GM21786 (cell line): Measurements from ENCODE around the gene IGF2BP1.
"Not testable (repeated sequence)": the region's sequence is repeated elsewhere in the genome, so short reads cannot be mapped to it uniquely, and the experiment has no call there.

ENCODE experiments used
- ATAC-seq: cut with Tn5 transposase; IDR thresholded peaks from one replicate; pipeline ENCODE4 v1.9.1; 2021; ENCODE audit not compliant: unreplicated experiment

IGF2BP1 gene

DNA sequence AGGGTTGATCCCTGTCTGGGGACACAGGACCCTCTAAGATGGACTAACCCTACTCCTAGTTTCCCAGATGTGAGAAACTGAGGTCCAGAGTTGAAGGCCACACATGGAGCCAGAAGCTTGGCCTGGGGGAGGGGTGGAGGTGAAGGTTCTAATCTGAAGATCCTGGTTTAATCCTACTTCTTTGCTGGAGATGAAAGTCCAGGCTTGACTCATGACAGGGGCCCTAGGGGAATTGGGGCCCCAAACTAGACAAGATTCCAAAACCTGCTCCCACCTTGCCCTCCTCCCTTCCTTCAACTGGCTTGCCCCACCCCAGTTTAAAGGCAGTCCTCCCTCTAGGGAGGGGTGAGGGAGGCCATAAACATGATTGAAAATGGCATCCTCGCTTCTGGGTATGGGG lies 21.6 kb downstream of the IGF2BP1 start:
- ATAC-seq, result no peak

- no peak for ATAC-seq
Measured at GRCh38 chr17:49020609-49021008, 23.4 kb downstream of the IGF2BP1 start.

DNA sequence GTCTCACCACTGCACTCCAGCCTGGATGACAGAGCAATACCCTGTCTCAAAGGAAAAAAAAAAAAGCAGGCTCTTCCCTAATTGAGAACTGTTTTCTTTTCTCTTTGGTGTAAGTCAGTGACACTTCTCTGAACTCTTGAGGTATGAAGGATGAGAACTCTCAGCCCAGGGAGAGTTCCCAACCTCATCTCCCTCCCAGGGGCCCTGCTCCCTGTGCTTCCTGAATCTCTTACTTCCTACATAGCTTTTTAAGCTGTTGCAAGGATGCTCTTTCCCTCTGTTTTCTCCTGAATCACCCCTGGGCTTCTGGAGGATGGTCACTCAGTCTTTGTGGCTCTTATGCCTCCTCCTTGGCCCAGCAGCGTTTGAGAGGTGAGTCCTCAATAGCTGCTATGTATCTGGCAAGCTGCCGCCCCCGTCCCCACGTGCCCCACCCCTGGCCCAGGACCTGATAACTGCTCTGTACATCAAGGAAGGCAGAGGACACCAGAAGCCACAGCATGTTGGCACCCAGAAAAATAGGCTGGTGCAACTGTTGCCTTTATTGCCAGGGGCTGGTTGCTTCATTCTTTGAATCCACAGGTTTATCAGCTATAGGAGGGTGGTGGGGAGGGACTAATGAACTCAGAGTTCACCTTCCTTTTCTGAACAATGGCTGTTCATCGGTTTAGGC lies 24.0 kb downstream of the IGF2BP1 start:
- ATAC-seq, result no peak

- no peak for ATAC-seq
Measured at GRCh38 chr17:49021768-49022103, 24.6 kb downstream of the IGF2BP1 start.

DNA sequence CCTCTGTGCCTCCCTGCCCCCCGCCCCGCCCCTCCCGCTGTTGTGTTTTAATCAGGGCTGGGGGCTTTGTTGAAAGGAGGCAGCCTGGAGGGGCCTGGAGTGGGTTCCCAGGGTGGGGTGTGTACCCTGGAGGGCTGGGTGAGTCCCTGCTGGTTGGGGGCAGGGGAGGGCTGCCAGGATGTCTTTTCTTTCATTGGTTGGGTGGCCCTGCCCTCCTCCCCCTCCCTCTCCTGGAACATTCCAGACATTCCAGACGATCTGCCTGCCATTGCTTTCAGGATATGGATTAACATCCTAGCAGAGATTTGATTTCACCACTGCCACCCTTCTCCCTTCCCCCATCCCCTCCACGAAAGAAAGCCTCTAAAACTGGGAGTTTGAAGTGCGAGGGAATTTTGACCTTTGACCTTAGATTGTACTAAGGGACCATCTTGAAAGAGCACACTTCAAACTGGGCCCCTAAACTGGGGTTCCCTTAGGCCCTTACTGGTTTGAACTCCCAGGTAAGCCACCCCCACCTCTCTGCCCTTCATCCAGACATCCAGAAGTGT lies 25.3 kb downstream of the IGF2BP1 start:
- ATAC-seq, result no peak

DNA sequence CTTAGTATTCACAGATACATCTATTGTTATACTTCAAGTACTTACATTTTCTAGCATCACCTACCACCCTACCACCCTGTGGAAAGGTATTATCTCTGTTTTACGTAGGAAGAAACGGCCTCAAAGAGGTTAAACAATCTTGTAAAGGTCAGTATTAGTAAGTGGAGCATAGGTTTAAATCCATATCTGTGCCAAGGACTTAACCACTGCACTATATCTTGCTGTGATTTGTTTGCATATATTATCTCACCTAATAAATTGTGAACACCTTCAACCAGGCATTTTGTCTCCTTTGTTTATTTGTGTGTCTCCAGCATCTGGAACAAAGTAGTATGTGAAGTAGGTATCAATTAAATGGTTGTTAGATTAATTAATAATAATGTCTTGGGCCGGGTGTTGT lies 27.3 kb downstream of the IGF2BP1 start:
- no peak for ATAC-seq

GRCh38 chr17:49026447-49026846 lies 29.3 kb downstream of the IGF2BP1 start:
- ATAC-seq, result not testable (repeated sequence)

GRCh38 chr17:49028271-49028670 lies 31.1 kb downstream of the IGF2BP1 start:
- no peak for ATAC-seq

DNA sequence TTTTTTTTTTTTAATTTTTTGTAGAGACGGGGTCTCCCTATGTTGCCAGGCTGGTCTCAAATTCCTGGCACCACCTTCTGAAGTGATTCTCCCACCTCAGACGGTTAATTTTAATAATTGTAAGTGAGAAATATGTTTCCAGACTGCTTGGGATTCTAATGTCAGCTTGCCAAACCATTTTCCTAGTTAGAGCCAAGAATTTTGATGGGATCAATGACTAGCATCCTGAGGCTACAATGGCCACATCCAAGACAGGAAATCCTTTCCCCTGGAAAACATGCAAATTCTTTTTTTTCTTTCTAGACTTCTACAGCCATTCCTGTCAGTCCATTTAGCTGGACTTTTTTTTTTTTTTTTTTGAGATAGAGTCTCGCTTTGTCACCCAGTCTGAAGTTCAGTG lies 32.6 kb downstream of the IGF2BP1 start:
- ATAC-seq, result no peak

DNA sequence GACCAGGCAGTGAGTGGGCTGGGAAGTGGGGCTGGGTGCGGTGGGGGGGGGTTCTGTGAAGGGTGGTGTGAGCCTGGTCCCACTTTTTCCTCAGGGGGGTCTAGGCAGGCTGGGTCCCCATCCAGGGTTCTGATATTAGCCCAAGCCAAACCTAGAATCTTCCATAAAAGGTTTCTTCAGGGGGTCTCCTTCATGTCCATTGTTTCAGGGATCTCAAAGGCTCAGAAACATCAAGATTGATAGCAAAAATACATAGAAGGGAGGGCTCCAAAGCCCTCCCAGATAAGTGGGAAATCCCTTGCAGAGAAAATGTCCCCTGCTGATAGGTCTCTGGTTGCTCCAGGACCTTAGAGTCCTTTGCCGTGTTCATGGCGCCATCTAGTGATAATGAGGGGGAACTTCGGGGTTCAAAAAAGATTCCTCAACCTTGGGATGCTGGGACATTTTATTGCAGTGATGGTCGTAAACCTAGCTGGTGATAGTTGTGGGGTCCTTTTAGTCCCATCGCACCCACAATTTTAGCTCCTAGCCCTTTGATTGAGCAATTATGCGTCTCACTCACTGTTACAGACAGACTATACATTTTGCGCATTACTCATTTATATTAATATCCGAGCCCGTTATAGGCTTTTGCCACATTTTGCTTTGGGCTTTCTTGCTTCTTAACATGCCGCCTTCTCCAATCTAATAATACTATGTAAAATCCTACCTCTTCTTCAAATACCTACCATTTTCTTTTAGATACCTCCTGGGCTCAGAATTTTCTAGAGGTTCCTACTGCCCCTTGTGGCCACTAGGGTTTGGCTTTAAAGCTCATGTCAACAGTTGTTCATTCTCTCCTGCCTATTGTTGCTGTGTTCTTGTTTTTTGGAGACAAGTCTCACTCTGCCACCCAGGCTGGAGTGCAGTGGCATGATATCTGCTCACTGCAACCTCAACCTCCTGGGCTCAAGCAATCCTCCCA lies 35.1 kb downstream of the IGF2BP1 start:
- ATAC-seq, result no peak

GRCh38 chr17:49035470-49036269 lies 38.5 kb downstream of the IGF2BP1 start:
- ATAC-seq, result no peak

DNA sequence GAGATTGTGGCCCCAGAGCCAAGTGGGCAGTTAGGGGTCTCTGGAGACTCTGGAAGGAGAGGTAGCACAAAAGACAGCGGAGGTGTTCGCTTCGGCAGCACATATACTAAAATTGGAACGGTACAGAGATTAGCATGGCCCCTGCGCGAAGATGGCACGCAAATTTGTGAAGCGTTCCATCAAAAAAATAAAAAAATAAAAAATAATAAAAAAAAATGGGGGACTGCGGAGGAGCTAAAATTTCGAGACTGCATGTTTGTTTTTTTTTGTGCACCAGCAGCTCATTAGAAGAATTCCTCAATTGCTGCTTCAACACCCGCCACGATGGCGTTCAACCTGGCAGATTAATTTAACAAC lies 39.1 kb downstream of the IGF2BP1 start:
- no peak for ATAC-seq

- no peak for ATAC-seq
Measured at GRCh38 chr17:49038138-49038537, 41.0 kb downstream of the IGF2BP1 start.

DNA sequence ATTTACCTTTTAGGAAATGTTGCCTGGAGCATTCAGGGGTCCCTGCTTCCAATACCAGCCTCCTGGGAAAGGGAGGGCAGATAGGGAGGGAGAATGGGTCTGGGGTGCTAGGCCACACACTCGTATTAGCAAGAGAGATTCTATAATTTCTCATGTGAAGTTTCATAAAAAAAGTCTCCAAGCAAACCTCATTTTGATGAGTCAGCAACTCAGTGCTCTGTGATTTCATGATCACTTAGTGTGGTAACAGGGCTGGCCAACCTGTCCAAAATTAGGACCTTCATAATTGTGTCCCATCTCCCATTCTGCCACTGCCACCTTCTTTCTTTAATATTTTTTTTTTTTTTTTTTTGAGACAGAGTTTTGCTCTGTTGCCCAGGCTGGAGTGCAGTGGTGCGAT lies 41.4 kb downstream of the IGF2BP1 start:
- ATAC-seq, result no peak

DNA sequence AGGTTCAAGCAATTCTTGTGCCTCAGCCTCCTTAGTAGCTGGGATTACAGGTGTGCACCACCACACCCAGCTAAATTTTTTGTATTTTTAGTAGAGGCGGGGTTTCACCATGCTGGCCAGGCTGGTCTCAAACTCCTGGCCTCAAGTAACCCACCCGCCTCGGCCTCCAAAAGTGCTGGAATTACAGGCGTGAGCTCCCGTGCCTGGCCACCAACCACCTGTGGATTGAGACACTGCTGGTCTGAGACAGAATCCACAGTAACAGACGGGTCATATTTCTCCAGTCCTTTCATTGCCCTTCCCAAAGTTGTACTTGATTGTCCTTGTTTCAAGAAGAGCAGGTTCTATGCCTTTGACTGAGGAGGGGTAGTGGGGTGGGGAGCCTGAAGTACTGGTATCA lies 42.3 kb downstream of the IGF2BP1 start:
- not testable (repeated sequence) for ATAC-seq

DNA sequence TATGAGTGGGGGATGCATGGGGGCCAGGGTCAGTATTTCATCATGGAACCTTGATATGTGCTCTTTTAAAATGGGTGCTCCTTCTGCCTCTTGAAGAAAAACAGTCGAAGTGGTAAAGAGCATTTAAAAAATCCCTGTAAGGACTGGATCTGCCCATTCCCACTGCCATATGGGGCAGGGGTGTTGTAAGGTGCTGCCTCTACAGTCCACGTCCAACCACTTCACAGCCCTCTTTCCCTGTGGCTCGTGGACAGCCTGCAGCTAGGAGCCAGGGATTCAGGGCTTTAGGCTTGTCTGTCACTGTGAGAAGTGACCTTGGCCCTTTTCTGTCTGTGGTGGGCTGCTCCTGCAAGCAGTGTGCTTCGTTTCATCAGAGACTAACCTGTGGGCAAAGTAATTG lies 44.3 kb downstream of the IGF2BP1 start:
- ATAC-seq, result no peak

DNA sequence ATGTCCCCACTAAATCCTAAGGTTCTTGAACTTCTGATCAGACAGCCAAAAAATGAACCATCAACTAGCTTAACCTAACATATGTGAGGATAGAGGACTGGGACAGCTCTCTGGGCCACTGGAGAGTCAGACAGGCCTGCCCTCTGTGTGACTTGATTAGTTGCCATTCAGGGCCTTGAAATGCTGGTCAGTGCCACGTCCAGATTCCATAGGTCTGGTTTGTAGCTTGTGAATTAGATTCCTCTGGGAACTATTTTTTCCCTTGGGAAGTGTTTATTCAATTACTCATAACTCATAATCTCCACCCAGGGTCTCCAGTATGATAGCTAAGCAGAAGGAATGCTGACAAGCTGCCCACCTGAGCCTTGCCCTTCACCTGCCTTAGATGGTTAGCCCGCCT lies 48.2 kb downstream of the IGF2BP1 start:
- ATAC-seq, result no peak

DNA sequence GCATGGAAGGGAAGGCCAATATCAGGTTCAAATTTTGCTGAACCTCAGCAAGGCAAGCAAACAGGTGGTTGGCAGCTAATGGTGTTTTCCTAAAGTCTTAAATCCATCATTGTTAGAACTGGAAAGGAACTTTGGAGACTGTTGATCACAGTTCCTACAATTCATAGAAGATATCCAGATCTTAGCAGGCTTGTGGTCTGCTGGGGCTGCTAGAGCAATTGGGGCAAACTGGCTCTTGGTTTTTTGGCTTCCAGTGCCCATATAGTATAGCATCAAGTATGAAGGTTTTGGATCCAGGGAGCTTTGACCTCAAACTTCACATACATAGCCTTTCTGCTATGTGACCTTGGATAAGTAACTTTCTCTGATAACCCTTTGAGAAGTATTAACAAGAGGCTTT lies 49.7 kb downstream of the IGF2BP1 start:
- no peak for ATAC-seq

GRCh38 chr17:49049265-49049664 lies 52.1 kb downstream of the IGF2BP1 start:
- no peak for ATAC-seq

DNA sequence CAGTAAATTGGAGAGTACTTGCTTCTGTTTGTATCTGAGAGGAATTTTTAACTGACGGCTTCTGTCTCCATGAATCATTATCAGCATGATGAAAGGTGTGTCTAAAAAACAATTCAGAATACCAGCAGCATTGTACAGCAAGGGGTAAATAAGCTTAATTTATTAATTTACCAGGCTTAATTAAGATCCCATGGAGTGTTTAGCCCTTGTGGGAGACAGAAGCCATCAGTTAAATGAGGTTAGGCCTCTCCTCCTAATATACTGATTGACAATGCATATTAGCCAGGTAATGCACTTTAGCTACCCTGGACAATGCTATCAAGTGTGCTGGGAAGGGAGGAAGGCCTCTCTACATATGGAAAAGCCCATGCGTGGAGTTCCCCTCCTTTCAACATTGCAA lies 53.4 kb downstream of the IGF2BP1 start:
- no peak for ATAC-seq

GRCh38 chr17:49051269-49051668 lies 54.1 kb downstream of the IGF2BP1 start:
- ATAC-seq, result no peak
